GM19240 (cell line): ENCODE measurements around the gene MC1R.
"Not testable (repeated sequence)": the region's sequence is repeated elsewhere in the genome, so short reads cannot be mapped to it uniquely, and the experiment has no call there.

Source experiments
- DNase-seq: peaks from one replicate; pipeline ENCODE4 v3.0.0; 2011; ENCODE audit warnings: low spot score; ENCODE audit not compliant: insufficient read length

MC1R gene

GRCh38 chr16:89913408-89914387, 5.0 kb upstream of the MC1R start:
- DNase-seq = no peak

DNA sequence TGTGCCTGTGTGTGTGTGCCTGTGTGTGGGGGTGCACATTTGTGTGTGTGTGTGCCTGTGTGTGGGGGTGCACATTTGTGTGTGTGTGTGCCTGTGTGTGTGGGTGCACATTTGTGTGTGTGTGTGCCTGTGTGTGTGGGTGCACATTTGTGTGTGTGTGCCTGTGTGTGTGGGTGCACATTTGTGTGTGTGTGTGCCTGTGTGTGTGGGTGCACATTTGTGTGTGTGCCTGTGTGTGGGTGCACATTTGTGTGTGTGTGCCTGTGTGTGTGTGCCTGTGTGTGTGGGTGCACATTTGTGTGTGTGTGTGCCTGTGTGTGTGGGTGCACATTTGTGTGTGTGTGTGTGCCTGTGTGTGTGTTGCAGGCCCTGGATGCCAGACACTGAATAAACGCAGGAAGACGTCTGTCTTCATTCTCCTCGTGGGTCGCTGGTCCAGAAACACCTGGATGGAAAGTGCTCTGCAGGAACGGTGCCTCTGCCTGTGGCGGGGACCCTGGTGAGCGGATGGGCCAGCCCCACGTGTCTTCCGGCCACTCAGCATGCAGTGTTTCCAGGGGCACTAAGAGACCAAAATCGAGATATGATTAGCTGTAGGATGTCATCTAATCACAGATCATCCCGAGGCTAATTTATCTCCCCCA, 3.9 kb upstream of the MC1R start:
- not testable (repeated sequence) for DNase-seq

DNA sequence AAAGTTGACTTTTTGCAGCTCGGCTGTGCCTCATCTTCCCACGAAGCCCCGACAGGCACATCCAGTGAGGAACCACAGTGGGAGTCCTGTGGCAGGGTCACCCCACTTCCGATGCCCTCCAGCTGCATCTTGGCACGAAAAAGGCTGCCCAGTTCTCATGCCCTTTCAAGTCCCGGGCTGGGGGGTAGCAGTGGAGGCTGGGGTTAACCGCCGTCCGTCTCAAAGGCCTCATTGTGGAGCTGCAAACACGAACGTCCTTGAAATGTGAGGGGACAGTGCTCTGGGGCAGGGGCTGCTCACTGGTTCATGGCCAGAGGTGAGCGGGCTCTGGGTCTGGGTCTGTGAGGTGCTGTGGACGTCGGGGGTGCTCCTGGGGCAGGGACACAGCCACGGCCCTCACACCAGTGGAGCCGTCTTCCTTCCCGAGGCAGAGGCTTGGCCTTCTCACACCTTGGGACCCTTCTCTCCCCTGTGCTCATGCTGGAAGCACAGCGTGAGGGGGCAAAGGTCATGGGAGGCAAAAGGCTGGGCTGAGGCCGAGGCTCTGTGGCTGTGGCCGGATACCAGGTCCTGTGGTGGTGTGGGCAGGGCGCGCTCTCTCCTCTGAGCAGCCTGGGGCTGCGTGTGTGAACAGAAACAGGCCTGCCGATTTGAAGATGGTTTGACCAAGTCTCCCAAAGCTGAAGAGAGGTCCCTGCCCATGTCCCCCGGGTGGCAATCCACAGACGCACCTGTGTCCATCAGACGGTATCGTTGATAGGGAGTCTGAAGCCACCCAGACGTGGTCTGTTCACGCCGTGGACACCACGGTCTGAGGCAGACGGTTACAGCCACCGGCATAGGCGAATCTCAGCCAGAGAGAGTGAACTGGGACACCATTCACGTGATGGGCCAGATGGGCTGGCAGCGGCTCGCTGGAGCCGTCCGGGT, 3.1 kb upstream of the MC1R start:
- DNase-seq = no peak

- peak; percentile 91 for DNase-seq
Observed at GRCh38 chr16:89917773-89918452, 749 bp upstream of the MC1R start.

DNA sequence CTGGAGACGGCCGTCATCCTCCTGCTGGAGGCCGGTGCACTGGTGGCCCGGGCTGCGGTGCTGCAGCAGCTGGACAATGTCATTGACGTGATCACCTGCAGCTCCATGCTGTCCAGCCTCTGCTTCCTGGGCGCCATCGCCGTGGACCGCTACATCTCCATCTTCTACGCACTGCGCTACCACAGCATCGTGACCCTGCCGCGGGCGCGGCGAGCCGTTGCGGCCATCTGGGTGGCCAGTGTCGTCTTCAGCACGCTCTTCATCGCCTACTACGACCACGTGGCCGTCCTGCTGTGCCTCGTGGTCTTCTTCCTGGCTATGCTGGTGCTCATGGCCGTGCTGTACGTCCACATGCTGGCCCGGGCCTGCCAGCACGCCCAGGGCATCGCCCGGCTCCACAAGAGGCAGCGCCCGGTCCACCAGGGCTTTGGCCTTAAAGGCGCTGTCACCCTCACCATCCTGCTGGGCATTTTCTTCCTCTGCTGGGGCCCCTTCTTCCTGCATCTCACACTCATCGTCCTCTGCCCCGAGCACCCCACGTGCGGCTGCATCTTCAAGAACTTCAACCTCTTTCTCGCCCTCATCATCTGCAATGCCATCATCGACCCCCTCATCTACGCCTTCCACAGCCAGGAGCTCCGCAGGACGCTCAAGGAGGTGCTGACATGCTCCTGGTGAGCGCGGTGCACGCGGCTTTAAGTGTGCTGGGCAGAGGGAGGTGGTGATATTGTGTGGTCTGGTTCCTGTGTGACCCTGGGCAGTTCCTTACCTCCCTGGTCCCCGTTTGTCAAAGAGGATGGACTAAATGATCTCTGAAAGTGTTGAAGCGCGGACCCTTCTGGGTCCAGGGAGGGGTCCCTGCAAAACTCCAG, 1.1 kb downstream of the MC1R start:
- no peak for DNase-seq

- no peak for DNase-seq
Observed at GRCh38 chr16:89920723-89921122, 2.1 kb downstream of the MC1R start.

DNA sequence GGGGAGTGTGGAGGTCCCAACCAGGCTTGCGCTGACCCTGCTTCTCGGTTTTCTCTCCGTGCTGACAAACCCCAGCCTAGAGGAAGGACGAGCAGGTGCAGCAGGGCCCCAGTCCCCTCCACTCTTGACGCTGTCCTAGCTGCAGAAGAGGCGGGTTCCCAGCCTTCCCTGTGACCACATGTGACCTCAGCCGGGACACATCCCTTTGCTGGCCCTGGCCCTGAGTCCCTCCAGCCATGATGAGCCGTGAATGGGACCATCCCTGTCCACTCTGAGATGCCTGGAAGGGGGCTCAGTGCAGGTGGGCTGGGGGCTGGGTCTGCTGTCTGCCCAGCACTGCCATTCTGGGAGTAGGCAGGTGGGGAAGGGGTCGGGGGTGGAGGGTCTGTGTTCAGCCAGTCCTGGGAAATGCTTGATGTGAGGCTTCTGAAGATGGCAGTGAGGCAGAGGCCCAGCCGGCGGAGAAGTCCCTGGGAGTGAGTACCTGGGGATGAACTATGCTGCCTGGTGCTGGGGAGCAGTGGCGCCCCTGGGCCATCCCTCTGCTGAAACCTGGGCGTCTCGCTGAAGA, 2.6 kb downstream of the MC1R start:
- no peak for DNase-seq

- DNase-seq = no peak
Observed at GRCh38 chr16:89921702-89922476, 3.2 kb downstream of the MC1R start.

DNA sequence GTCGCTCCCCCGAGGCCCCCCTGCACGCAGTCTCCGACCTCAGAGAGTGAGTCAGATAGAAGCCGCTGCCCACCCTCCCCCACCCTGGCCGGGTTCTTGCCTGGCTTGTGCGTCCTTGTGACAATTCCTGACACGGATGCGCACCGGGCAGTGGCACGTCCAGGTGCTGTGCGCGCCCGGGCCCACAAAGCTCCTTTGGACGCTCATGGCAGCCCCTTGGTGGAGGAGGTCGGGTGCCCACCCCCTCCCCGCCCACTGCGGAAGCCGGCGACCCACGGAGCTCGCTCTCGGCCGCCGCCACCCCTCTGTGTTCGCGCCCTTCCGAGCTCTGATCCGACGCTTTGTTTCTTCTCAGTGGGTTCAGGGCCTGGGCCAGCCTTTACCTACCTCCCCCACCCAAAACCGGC, 3.8 kb downstream of the MC1R start:
- DNase-seq = no peak

GRCh38 chr16:89922884-89923639, 4.4 kb downstream of the MC1R start, which contains the start of gene TUBB3:
Gene TUBB3, plus strand, starts transcription at chr16:89923342. Its CDS starts 60 bp downstream, at chr16:89923402.
- DNase-seq = no peak

- DNase-seq = no peak
Observed at GRCh38 chr16:89923640-89924296, 5.1 kb downstream of the MC1R start.

DNA sequence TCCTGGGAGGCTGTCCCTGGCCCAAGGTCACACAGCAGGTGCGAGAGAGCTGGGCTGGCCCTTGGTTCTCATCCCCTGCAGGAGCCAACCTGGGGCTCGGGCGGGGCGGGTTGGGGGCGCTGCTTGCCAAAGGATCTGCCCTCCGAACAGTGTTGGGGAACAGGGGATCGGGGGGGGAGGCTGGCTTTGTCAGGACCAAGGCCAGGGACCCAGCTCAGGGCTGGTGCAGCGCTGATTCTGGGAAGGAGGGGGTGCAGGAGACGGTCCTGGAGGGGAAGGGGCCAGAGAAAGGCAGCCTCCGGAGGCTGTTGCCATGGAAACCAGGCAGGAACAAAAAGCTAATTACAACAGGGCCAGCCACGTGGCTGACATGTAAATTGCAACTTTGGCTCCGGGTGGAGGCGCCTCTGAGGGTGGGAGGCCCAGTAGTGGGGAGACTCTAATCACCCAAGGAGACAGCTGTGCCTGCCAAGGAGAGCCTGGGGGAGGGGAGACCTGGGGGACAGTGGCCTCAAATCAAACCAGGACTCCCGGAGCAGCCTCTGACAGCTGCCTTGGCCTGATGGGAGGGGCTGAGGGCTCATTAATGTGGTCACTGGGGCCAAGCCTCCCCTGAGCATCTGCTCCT, 5.7 kb downstream of the MC1R start:
- DNase-seq = no peak

- no peak for DNase-seq
Observed at GRCh38 chr16:89924925-89925307, 6.3 kb downstream of the MC1R start.

DNA sequence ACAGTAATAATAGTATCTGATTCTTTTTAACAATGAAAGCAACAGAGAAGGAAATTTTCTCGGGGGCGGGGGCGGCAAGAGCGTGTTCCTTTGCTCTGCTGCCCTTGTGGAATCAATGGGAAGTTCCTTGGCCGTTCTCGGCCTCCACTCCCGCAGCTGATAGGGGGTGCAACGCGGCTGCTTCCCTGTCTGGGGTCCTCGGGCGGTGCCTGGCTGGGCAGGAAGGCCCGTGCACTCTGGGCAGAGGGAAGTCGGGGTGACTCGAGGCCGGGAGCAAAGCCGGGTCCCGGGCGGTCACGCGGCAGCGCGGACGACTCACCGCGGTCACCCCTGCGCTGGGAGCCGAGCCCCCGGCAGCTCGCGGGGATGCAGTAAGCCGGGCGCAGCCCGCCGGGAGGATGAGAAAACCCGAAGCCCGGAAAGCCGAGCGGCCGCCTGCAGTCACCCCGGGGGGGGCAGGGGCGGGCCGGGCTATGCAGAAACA, 7.0 kb downstream of the MC1R start:
- DNase-seq = no peak

GRCh38 chr16:89931305-89931896, 12.7 kb downstream of the MC1R start:
- DNase-seq = no peak

- no peak for DNase-seq
Observed at GRCh38 chr16:89931964-89932363, 13.3 kb downstream of the MC1R start.
